Mucosa of rectum (tissue), 2 donors: ENCODE results near the gene NRM.
"Not testable (repeated sequence)": the region's sequence is repeated elsewhere in the genome, so short reads cannot be mapped to it uniquely, and the experiment has no call there.

ENCODE experiments used
- H3K27ac ChIP-seq, 2 donors: one replicate each; pipeline ENCODE4 v1.7.0; 2013; ENCODE audit warnings: inconsistent platforms in 2 of 2, low read depth in 2 of 2, low read length in 2 of 2
- H3K27me3 ChIP-seq, 2 donors: one replicate each; pipeline ENCODE4 v1.7.0; 2013; ENCODE audit warnings: low read length in 2 of 2; ENCODE audit not compliant: control insufficient read depth in 2 of 2, insufficient read depth in 2 of 2
- H3K36me3 ChIP-seq, 2 donors: one replicate each; pipeline ENCODE4 v1.7.0; 2013; ENCODE audit warnings: low read length in 2 of 2; ENCODE audit not compliant: control insufficient read depth in 2 of 2, insufficient read depth in 2 of 2
- H3K4me1 ChIP-seq, 2 donors: one replicate each; pipeline ENCODE4 v1.7.0; 2013; ENCODE audit warnings: low read length in 2 of 2, mild to moderate bottlenecking in 1 of 2; ENCODE audit not compliant: control insufficient read depth in 2 of 2, insufficient read depth in 2 of 2
- H3K4me3 ChIP-seq, 2 donors: one replicate each; pipeline ENCODE4 v1.7.0; 2013; ENCODE audit warnings: low read length in 2 of 2
- H3K9ac ChIP-seq, 2 donors: one replicate each; pipeline ENCODE4 v1.7.0; 2013; ENCODE audit warnings: low read length in 2 of 2, low read depth in 1 of 2, mild to moderate bottlenecking in 1 of 2
- H3K9me3 ChIP-seq, 2 donors: one replicate each; pipeline ENCODE4 v1.7.0; 2013; ENCODE audit warnings: low read length in 2 of 2; ENCODE audit not compliant: control insufficient read depth in 2 of 2
- donor health status: healthy.
- donor health status: Normal muscosa, but diverticular disease.

The NRM gene

GRCh38 chr6:30719791-30720737, 29.3 kb upstream of the NRM start, which contains the start of gene TUBB:
Gene TUBB, plus strand, starts transcription at chr6:30720352. Its CDS starts 155 bp downstream, at chr6:30720507.
- Histone ChIP-seq H3K27ac (peak within 1 kb of the TSS; percentile 93 to 95), H3K9me3 (no peaks in the 10 kb centered on the region), H3K36me3 (peaks cover 21 to 26% of the 10 kb centered on the region in 2 donors), H3K4me1 (peaks cover 17 to 31% of the 10 kb centered on the region in 2 donors), H3K27me3 (no peaks in the 10 kb centered on the region), H3K4me3 (peak within 1 kb of the TSS; percentile 87 to 96), H3K9ac (peak within 1 kb of the TSS; percentile 87 to 95)

GRCh38 chr6:30719356-30719755, 28.6 kb upstream of the NRM start:
- H3K4me1 ChIP-seq = peaks cover 17 to 31% of the 10 kb centered on the region in 2 donors
- H3K9me3 ChIP-seq = no peaks in the 10 kb centered on the region
- H3K36me3 ChIP-seq = peaks cover 15 to 19% of the 10 kb centered on the region in 2 donors
- H3K4me3 ChIP-seq = peak overlapping the region; percentile 87 to 96
- H3K27ac ChIP-seq = peak overlapping the region; percentile 85 to 95
- peak overlapping the region; percentile 71 to 87 for H3K9ac ChIP-seq
- no peaks in the 10 kb centered on the region for H3K27me3 ChIP-seq

GRCh38 chr6:30717845-30718720, 27.3 kb upstream of the NRM start:
- peaks cover 17 to 28% of the 10 kb centered on the region in 2 donors for H3K4me1 ChIP-seq
- H3K9ac ChIP-seq = peak overlapping the region; percentile 72 to 78
- not testable (repeated sequence) for H3K27me3 ChIP-seq, H3K9me3 ChIP-seq
- peaks cover 4 to 14% of the 10 kb centered on the region in 2 donors for H3K36me3 ChIP-seq
- H3K27ac ChIP-seq = peak overlapping the region; percentile 91 to 93
- H3K4me3 ChIP-seq = peak overlapping the region; percentile 76 to 89

- H3K9ac ChIP-seq = peak within 1 kb of the TSS; percentile 72 to 82
- peaks cover 10 to 25% of the 10 kb centered on the region in 2 donors for H3K4me1 ChIP-seq
- H3K36me3 ChIP-seq = peaks cover 8 to 14% of the 10 kb centered on the region in 2 donors
- H3K27me3 ChIP-seq = no peaks in the 10 kb centered on the region
- H3K4me3 ChIP-seq = peak within 1 kb of the TSS; percentile 76 to 89
- peak within 1 kb of the TSS; percentile 91 to 93 for H3K27ac ChIP-seq
- no peaks in the 10 kb centered on the region for H3K9me3 ChIP-seq
These were observed 26.5 kb upstream of the NRM start, which contains the start of gene MDC1 for GRCh38 chr6:30717129-30717844. Gene MDC1, minus strand, starts transcription at chr6:30717281. Its CDS starts 2,106 bp downstream, at chr6:30715175.

- Histone ChIP-seq H3K9ac (peak overlapping the region; percentile 72 to 82), H3K36me3 (peaks cover 13 to 18% of the 10 kb centered on the region in 2 donors), H3K27ac (peak overlapping the region; percentile 84 to 91), H3K27me3 (no peaks in the 10 kb centered on the region), H3K4me3 (peak overlapping the region; percentile 76 to 89), H3K4me1 (peaks cover 7 to 24% of the 10 kb centered on the region in 2 donors), H3K9me3 (no peaks in the 10 kb centered on the region)
These were observed 26.0 kb upstream of the NRM start for GRCh38 chr6:30716879-30717128.

- Histone ChIP-seq H3K9ac (no peak overlapping the region), H3K4me3 (no peak overlapping the region), H3K27ac (no peak overlapping the region), H3K27me3 (no peaks in the 10 kb centered on the region), H3K9me3 (no peaks in the 10 kb centered on the region), H3K36me3 (peaks cover 17 to 27% of the 10 kb centered on the region in 2 donors), H3K4me1 (peaks cover 5 to 15% of the 10 kb centered on the region in 2 donors)
These were observed 23.5 kb upstream of the NRM start for GRCh38 chr6:30714263-30714662.

GRCh38 chr6:30712441-30712945, 21.7 kb upstream of the NRM start:
- Histone ChIP-seq H3K9me3 (no peaks in the 10 kb centered on the region), H3K36me3 (peaks cover 17 to 34% of the 10 kb centered on the region in 2 donors), H3K4me3 (no peak overlapping the region), H3K27ac (no peak overlapping the region), H3K4me1 (peaks cover 5 to 8% of the 10 kb centered on the region in 2 donors), H3K9ac (no peak overlapping the region), H3K27me3 (no peaks in the 10 kb centered on the region)

GRCh38 chr6:30711758-30712380, 21.1 kb upstream of the NRM start:
- no peak overlapping the region for H3K27ac ChIP-seq
- H3K4me3 ChIP-seq = no peak overlapping the region
- no peaks in the 10 kb centered on the region for H3K27me3 ChIP-seq
- peaks cover 20 to 37% of the 10 kb centered on the region in 2 donors for H3K36me3 ChIP-seq
- H3K4me1 ChIP-seq = peaks cover 4 to 6% of the 10 kb centered on the region in 2 donors
- no peaks in the 10 kb centered on the region for H3K9me3 ChIP-seq
- no peak overlapping the region for H3K9ac ChIP-seq
